ENCODE data around the gene DAAM1.

- no peak for TF ChIP-seq ZFP3 (CRISPR knock-in tag; IDR thresholded peaks at IDR 0.05)
- TF ChIP-seq TSHZ2 (CRISPR knock-in tag; IDR thresholded peaks at IDR 0.05): no peak
These were observed 105.6 kb downstream of the DAAM1 start for GRCh38 chr14:59293935-59294661.

Data from SK-N-SH treated with all-trans-retinoic acid at 6 μM for 48 hours (cell line).